ENCODE measurements around the gene PCDHGA3. TPM values are rescaled to one million over a fixed set of nuclear protein-coding genes. Genes with fewer than 3 reads are reported as not detected.

PCDHGA3 gene
- 0.67 and 1.2 TPM in 2 replicates for total RNA-seq (2011; cell fraction: chromatin; rRNA removed; ENCODE audit: low replicate concordance)
- 0.79 and 0.83 TPM in 2 replicates for total RNA-seq (2011; cell fraction: nucleolus; rRNA removed)
- 0.69 and 0.81 TPM in 2 replicates for total RNA-seq (2011; cell fraction: nucleoplasm; rRNA removed)
- total RNA-seq (2014; rRNA removed) (0.23 and 0.33 TPM in 2 replicates), total RNA-seq (2014; rRNA removed; fragmentation: Illumina TruSeq; extraction: Trizol) (0.13 and 0.18 TPM in 2 replicates), total RNA-seq (2015; rRNA removed; fragmentation: Illumina TruSeq; extraction: Trizol) (0.11 and 0.14 TPM in 2 replicates), total RNA-seq (2021) (0.24 and 0.38 TPM in 2 replicates), polyA plus RNA-seq (2011; rRNA removed) (0.15 TPM in 1 of 2 replicates, not detected in the other), polyA plus RNA-seq (2014; fragmentation: Illumina TruSeq; extraction: Trizol) (0.12 and 0.13 TPM in 2 replicates), polyA plus RNA-seq (2014; fragmentation: Nextera tagmentation; extraction: Ambion mirVana) (not detected), polyA plus RNA-seq (2014; rRNA removed) (0.28 TPM in 1 of 2 replicates, not detected in the other), polyA minus RNA-seq (2011; rRNA and poly(A)+ RNA removed) (0.09 and 0.14 TPM in 2 replicates), Bru-seq, nascent RNA (percentile 46 among the genes with signal in this experiment), BruChase-seq, experiment 1, labeled RNA remaining after a 2-hour chase (percentile 47 among the genes with signal in this experiment), BruChase-seq, experiment 2, labeled RNA remaining after a 6-hour chase (percentile 43 among the genes with signal in this experiment)
- polyA plus RNA-seq (2011; cell fraction: cytosol; rRNA removed), result 0.12 TPM in 1 of 2 replicates, not detected in the other
- 0.04 and 0.71 TPM in 2 replicates for polyA plus RNA-seq (2011; cell fraction: nucleus; rRNA removed)
- 0.16 and 0.53 TPM in 2 replicates for polyA plus RNA-seq (2012)
- polyA minus RNA-seq (2011; cell fraction: cytosol; rRNA and poly(A)+ RNA removed), result not detected in 2 replicates
- polyA minus RNA-seq (2011; cell fraction: nucleus; rRNA and poly(A)+ RNA removed), result 0.67 TPM in 1 of 2 replicates, not detected in the other
- long read RNA-seq, experiment 1, partial matches to known transcripts, result 0 of 1 reads
- long read RNA-seq, experiment 1, other reads (novel, unspliced or antisense), result 0 of 1 reads
- long read RNA-seq, experiment 2, result 0 reads
- long read RNA-seq, experiment 3, result 0 reads

- H3K9me1 ChIP-seq (ENCODE audit: control insufficient read depth, insufficient read depth, low read length), result no peaks in the 10 kb centered on the region
- H3K79me2 ChIP-seq (ENCODE audit: control insufficient read depth, insufficient read depth, low read length), result no peaks in the 10 kb centered on the region
- in situ Hi-C loops (cut with MboI) (no loop called here), intact Hi-C loops (cut with micrococcal nuclease) (loop anchor here (5.0 kb wide), 1 partner anchor 169 kb away; no protein-coding TSS in a partner anchor)
- H3K9me3 ChIP-seq (replicated peaks; ENCODE audit: control insufficient read depth, insufficient read depth, low read depth, low read length), result no peaks in the 10 kb centered on the region
- H3K36me3 ChIP-seq (ENCODE audit: control insufficient read depth, insufficient read depth, low read length), result no peaks in the 10 kb centered on the region
- ChIA-PET CTCF (ENCODE audit: low intra/inter-chr PET ratio) (interaction anchor here (0.7 to 2.0 kb wide), 4 partner anchors 20 to 217 kb away, joined by 3 to 4 read pairs (median 4); no protein-coding TSS in a partner anchor), POLR2A (interaction anchor here (1.1 kb wide), 1 partner anchor 221 kb away, joined by 4 read pairs; no protein-coding TSS in a partner anchor)
- peak within 1 kb of the TSS; percentile 72 for H3K4me2 ChIP-seq (ENCODE audit: insufficient read depth, low read length)
- no peak within 1 kb of the TSS for H3K27ac ChIP-seq (ENCODE audit: extremely low read depth, low read depth, low read length)
- peak within 1 kb of the TSS; percentile 89 for H2AFZ ChIP-seq (ENCODE audit: low read depth, low read length)
- FAIRE-seq, result peak; percentile 69
- peak within 1 kb of the TSS; percentile 37 to 39 for H3K9ac ChIP-seq (ENCODE audit: insufficient read depth in 1 of 2, low read depth in 2 of 2, low read length in 2 of 2)
- H3K4me3 ChIP-seq, result peak within 1 kb of the TSS; percentile 40
- peak; percentile 48 to 67 (median 50) for DNase-seq (ENCODE audit: extremely low read depth in 1 of 4, low spot score in 3 of 4)
- BruUV-seq (replicated peaks), result no TSS peak
- 5% methylated on average over 9 of the region's 9 CpGs for WGBS (ENCODE audit: insufficient coverage, low coverage, missing lambda C conversion rate)
- peaks cover 0 to 9% of the 10 kb centered on the region in 2 experiments; a peak in 3 of 5 replicates for H3K4me1 ChIP-seq (replicated peaks in 1 of 2; ENCODE audit: control insufficient read depth in 2 of 2, insufficient read depth in 2 of 2, low read length in 2 of 2)
- H3K27me3 ChIP-seq (ENCODE audit: control insufficient read depth in 2 of 2, insufficient read depth in 2 of 2, low read length in 2 of 2), result peaks cover 10 to 26% of the 10 kb centered on the region in 2 experiments; a peak in 4 of 5 replicates
- peak; percentile 80 for ATAC-seq
- no peaks in the 10 kb centered on the region for H4K20me1 ChIP-seq (replicated peaks; ENCODE audit: control insufficient read depth, insufficient read depth, low read length)
- TF ChIP-seq YY1 (IDR thresholded peaks at IDR 0.05; ENCODE audit: borderline replicate concordance in 1 of 3, control insufficient read depth in 1 of 3, extremely low read depth in 1 of 3, insufficient read depth in 3 of 3, insufficient read length in 1 of 3, insufficient replicate concordance in 2 of 3, low read depth in 1 of 3, low read length in 2 of 3) (peak in 1 of 3 experiments; percentile 73), CBX3 (IDR thresholded peaks at IDR 0.05; ENCODE audit: borderline replicate concordance in 1 of 2, low read length in 2 of 2) (0 out of 3 replicates have a peak, but pooled peaks of 1 of the 2 experiments have one; percentile 24)
- TF ChIP-seq, protein P1, sequence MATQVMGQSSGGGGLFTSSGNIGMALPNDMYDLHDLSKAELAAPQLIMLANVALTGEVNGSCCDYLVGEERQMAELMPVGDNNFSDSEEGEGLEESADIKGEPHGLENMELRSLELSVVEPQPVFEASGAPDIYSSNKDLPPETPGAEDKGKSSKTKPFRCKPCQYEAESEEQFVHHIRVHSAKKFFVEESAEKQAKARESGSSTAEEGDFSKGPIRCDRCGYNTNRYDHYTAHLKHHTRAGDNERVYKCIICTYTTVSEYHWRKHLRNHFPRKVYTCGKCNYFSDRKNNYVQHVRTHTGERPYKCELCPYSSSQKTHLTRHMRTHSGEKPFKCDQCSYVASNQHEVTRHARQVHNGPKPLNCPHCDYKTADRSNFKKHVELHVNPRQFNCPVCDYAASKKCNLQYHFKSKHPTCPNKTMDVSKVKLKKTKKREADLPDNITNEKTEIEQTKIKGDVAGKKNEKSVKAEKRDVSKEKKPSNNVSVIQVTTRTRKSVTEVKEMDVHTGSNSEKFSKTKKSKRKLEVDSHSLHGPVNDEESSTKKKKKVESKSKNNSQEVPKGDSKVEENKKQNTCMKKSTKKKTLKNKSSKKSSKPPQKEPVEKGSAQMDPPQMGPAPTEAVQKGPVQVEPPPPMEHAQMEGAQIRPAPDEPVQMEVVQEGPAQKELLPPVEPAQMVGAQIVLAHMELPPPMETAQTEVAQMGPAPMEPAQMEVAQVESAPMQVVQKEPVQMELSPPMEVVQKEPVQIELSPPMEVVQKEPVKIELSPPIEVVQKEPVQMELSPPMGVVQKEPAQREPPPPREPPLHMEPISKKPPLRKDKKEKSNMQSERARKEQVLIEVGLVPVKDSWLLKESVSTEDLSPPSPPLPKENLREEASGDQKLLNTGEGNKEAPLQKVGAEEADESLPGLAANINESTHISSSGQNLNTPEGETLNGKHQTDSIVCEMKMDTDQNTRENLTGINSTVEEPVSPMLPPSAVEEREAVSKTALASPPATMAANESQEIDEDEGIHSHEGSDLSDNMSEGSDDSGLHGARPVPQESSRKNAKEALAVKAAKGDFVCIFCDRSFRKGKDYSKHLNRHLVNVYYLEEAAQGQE (IDR thresholded peaks at IDR 0.05; ENCODE audit: borderline replicate concordance), result 0 out of 2 replicates have a peak, but pooled peaks have one; percentile 3
- TF ChIP-seq, protein P1 (CRISPR knock-in tag; IDR thresholded peaks at IDR 0.05; ENCODE audit: low read depth), result no peak
- TF ChIP-seq, protein P2, sequence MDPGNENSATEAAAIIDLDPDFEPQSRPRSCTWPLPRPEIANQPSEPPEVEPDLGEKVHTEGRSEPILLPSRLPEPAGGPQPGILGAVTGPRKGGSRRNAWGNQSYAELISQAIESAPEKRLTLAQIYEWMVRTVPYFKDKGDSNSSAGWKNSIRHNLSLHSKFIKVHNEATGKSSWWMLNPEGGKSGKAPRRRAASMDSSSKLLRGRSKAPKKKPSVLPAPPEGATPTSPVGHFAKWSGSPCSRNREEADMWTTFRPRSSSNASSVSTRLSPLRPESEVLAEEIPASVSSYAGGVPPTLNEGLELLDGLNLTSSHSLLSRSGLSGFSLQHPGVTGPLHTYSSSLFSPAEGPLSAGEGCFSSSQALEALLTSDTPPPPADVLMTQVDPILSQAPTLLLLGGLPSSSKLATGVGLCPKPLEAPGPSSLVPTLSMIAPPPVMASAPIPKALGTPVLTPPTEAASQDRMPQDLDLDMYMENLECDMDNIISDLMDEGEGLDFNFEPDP (CRISPR knock-in tag; IDR thresholded peaks at IDR 0.05), result no peak
Measured at GRCh38 chr5:141343242-141343952, at the start of gene PCDHGA3. Gene PCDHGA3, plus strand, starts transcription at chr5:141343829. Its CDS starts 205 bp downstream, at chr5:141344034.
